ENCODE measurements around the gene RNF150. TPM values are rescaled to one million over a fixed set of nuclear protein-coding genes. Genes with fewer than 3 reads are reported as not detected.

The RNF150 gene
- total and polyA plus RNA-seq, 2 of the 8 experiments (the other 6 are each of a cell fraction or from before 2014, with no cell fraction given), result 3.4 to 4.8 TPM

DNA sequence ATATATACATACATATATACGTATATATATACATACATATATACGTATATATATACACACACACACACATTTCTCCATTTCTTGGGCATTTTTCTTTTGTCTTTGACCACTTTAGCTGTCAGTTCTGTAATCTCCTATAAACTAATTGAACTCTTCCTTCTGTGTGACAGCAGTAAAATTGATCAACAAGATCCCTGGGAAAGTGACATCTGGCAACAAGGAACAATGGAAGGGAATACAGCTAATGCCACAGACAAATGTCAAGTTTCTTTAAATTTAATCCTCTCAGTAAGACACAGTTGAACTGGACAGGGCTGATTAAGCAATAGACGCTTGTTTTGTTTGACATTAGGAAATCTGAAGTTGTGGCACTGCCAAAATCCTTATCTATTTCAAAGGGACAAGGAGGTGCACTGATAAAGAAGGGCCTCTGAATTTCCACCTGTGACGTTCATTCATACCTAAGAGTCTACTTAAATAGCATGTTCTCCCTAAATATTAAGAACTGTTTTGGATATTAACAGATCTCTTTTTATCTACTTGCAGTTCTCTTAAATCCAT, 126.9 kb downstream of the RNF150 start:
- WGBS, 2 experiments (ENCODE audit: extremely low coverage in 1 of 2, insufficient coverage in 1 of 2, insufficient read length in 1 of 2, insufficient replicate concordance in 2 of 2, low coverage in 1 of 2, low lambda C conversion rate in 2 of 2, missing lambda C conversion rate in 1 of 2), result 84% methylated on average over 4 of the region's 4 CpGs; no CpG with 5 or more reads in 1 of the 2 experiments
- Histone ChIP-seq H2BK15ac (ENCODE audit: low read length) (no peak overlapping the region), H4K5ac (ENCODE audit: insufficient read length, low read depth, low read length) (no peak overlapping the region), H2BK5ac (ENCODE audit: low read depth, low read length) (no peak overlapping the region), H3K36me3 (ENCODE audit: control insufficient read depth in 2 of 4, insufficient read depth in 4 of 4, low read length in 3 of 4) (no peaks in the 10 kb centered on the region), H3K14ac (ENCODE audit: insufficient read length) (no peak overlapping the region), H2AK5ac (ENCODE audit: low read depth, low read length) (no peak overlapping the region), H2AFZ (ENCODE audit: low read length) (no peak overlapping the region), H3K4ac (replicated peaks; ENCODE audit: insufficient read length, low read depth, low read length) (no peak overlapping the region), H2BK120ac (replicated peaks; ENCODE audit: low read depth, low read length) (no peak overlapping the region), H3K56ac (replicated peaks; ENCODE audit: insufficient read length, low read depth, low read length) (no peak overlapping the region), H3K9me3 (ENCODE audit: insufficient read depth in 2 of 2, low read depth in 1 of 2, low read length in 1 of 2) (peaks cover 0 to 6% of the 10 kb centered on the region in 2 experiments; a peak in 1 of 4 replicates), H3K9ac (replicated peaks in 1 of 4; ENCODE audit: extremely low read depth in 1 of 4, low read depth in 3 of 4, low read length in 3 of 4) (no peak overlapping the region), H3K23ac (ENCODE audit: insufficient read length) (no peak overlapping the region), H2BK12ac (ENCODE audit: low read depth, low read length) (no peak overlapping the region), H3K4me3 (ENCODE audit: extremely low read depth in 1 of 4, insufficient read depth in 2 of 4, low read depth in 3 of 4, low read length in 4 of 4) (no peak overlapping the region), H3K79me2 (ENCODE audit: control insufficient read depth in 1 of 2, insufficient read depth in 2 of 2, low read length in 2 of 2) (no peaks in the 10 kb centered on the region), H3K18ac (ENCODE audit: extremely low read depth, low read length) (no peak overlapping the region), H3K4me1 (replicated peaks in 1 of 4; ENCODE audit: control insufficient read depth in 3 of 4, insufficient read depth in 4 of 4, low read length in 3 of 4) (no peaks in the 10 kb centered on the region), H3K23me2 (ENCODE audit: low read depth, low read length) (no peaks in the 10 kb centered on the region; the same call in 1 of the 2 replicates), H3K79me1 (ENCODE audit: low read depth, low read length) (no peaks in the 10 kb centered on the region), H4K8ac (ENCODE audit: extremely low read depth, insufficient read depth, low read length) (no peak overlapping the region), H4K20me1 (replicated peaks in 1 of 2; ENCODE audit: control insufficient read depth in 1 of 2, insufficient read depth in 2 of 2, low read length in 2 of 2) (no peaks in the 10 kb centered on the region), H3K27ac (ENCODE audit: low read depth, low read length) (no peak overlapping the region), H3K4me2 (ENCODE audit: insufficient read depth in 1 of 2, low read depth in 2 of 2, low read length in 2 of 2) (no peak overlapping the region), H4K91ac (replicated peaks; ENCODE audit: insufficient read length, low read length) (no peak overlapping the region), H3K27me3 (replicated peaks in 1 of 4; ENCODE audit: control insufficient read depth in 3 of 4, extremely low read depth in 1 of 4, insufficient read depth in 3 of 4, low read length in 3 of 4) (no peaks in the 10 kb centered on the region), H2BK20ac (ENCODE audit: low read length) (no peak overlapping the region)
- DNase-seq (ENCODE audit: low read depth in 1 of 2, low spot score in 2 of 2) (no peak), FAIRE-seq (no peak)
- ChIA-PET POLR2A (ENCODE audit: partially characterized antibody) (no interaction called here), CTCF (ENCODE audit: partially characterized antibody) (interaction anchor here (0.6 kb wide), 1 partner anchor 152 kb away, joined by 6 read pairs; no protein-coding TSS in a partner anchor)
- no peak for TF ChIP-seq BACH1 (IDR thresholded peaks at IDR 0.05; ENCODE audit: low read length)
- TF ChIP-seq SAP30 (IDR thresholded peaks at IDR 0.05; ENCODE audit: insufficient read depth, insufficient replicate concordance, low read length), result no peak
- no peak for TF ChIP-seq JUND (IDR thresholded peaks at IDR 0.05; ENCODE audit: low read length)
- TF ChIP-seq TCF12 (IDR thresholded peaks at IDR 0.05; ENCODE audit: low read depth, low read length), result no peak
- no peak for TF ChIP-seq POLR2AphosphoS5 (IDR thresholded peaks at IDR 0.05; ENCODE audit: low read depth, low read length)
- TF ChIP-seq POLR2A (IDR thresholded peaks at IDR 0.05; ENCODE audit: control extremely low read depth in 1 of 2, low read depth in 2 of 2, low read length in 2 of 2), result no peak
- TF ChIP-seq KDM5A (IDR thresholded peaks at IDR 0.05; ENCODE audit: low read length), result no peak
- no peak for TF ChIP-seq TEAD4 (IDR thresholded peaks at IDR 0.05; ENCODE audit: low read depth, low read length)
- TF ChIP-seq BRCA1 (IDR thresholded peaks at IDR 0.05; ENCODE audit: low read depth, low read length), result no peak
- TF ChIP-seq CHD2 (IDR thresholded peaks at IDR 0.05; ENCODE audit: low read length), result no peak
- TF ChIP-seq, protein P1, sequence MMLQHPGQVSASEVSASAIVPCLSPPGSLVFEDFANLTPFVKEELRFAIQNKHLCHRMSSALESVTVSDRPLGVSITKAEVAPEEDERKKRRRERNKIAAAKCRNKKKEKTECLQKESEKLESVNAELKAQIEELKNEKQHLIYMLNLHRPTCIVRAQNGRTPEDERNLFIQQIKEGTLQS (IDR thresholded peaks at IDR 0.05; ENCODE audit: insufficient read depth, low read depth, low read length), result no peak
- TF ChIP-seq POU5F1 (IDR thresholded peaks at IDR 0.05; ENCODE audit: low read depth, low read length), result no peak
- no peak for TF ChIP-seq CHD1 (IDR thresholded peaks at IDR 0.05; ENCODE audit: low read depth, low read length)
- no peak for TF ChIP-seq RFX5 (IDR thresholded peaks at IDR 0.05; ENCODE audit: borderline replicate concordance, low read depth, low read length)
- no peak for TF ChIP-seq ZNF274 (IDR thresholded peaks at IDR 0.05; ENCODE audit: borderline replicate concordance, extremely low read depth, low read length)
- no peak for TF ChIP-seq SP4 (IDR thresholded peaks at IDR 0.05; ENCODE audit: low read length)

All from H1 (cell line).